Heart left ventricle (tissue), 13 donors: ENCODE measurements around the gene CTSW.

Source experiments
- POLR2A ChIP-seq, 2 donors: fragments of 450-650 bp; IDR thresholded peaks; one replicate each; pipeline ENCODE4 v1.6.1; 2017; ENCODE audit warnings: antibody characterized with exemption in 2 of 2, mild to moderate bottlenecking in 2 of 2, moderate library complexity in 2 of 2
- TF ChIP-seq, protein P1 (sequence below), 12 donors: fragments of 200-600 bp; sonication (generic) in 4 of 12; IDR thresholded peaks; one replicate each; pipeline versions ENCODE4 v1.5.0 to v1.8.0; 2018 to 2022; ENCODE audit warnings: antibody characterized with exemption in 12 of 12, mild to moderate bottlenecking in 5 of 12
- donor health status: ischemic (EF 13 %, LVEDD 7.1; RV severe dilation, severe dysfunction).
- donor health status: DM: no; HTN: yes; CAD: no.
- donor health status: DM: no; HTN: no; CAD: no.
- donor health status: ischemic (EF 25% LVEDD 6.9; RV normal size, moderate dysfunction).
- donor health status: ischemic (EF 25% LVEDD 5.7; RV mildly dilated, moderate dysfunction).
- donor health status: ischemic (EF 35%, LVEDD 5.7; RV mildly dilated, moderate dysfunction).
- donor health status: nonischemic (EF 11% LVEDD 7.7; RV severe dilation, severe dysfunction).
- donor health status: DM: yes; HTN: yes; CAD: no.
- donor health status: PGD.
- donor health status: ischemic (EF 29% LVEDD 5.4; RV normal size, mild dysfunction).
- donor health status: nonischemic (EF 23%, LVEDD 6.1; RV moderate dilation, normal function).

DNA sequence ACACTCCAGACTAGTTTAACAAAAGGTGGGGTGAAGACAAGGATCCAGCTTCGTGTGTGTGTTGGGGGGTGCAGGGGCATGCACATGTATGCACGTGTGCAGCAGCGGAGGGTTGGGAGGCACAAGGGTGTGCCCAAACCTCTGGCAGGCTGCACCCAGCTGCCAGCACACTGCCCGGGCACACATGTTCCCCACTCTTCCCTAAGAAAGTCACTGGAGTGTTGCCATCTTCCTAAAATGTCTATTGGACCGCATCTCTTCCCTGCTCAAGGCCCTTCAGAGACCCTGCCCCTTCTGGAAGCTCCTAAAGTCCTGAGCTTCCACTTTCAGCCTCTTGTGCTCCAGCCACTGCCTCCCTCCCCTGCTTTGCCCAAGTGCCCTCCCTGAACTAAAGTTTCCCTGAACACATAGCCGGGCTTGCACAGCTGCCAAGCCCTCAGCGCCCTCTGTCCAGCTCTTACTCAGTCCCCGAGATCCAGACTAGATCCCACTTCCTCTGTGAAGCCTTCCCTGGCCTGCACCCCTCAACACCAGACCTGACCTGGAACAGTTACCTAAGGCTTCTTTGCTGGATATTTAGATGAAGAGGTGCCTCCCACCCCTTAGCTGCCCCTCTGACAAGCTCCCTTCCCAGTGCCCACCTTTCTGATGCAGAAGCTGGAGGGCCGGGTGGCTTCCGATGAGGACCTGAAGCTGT, 27.7 kb upstream of the CTSW start:
- TF ChIP-seq, protein P1, sequence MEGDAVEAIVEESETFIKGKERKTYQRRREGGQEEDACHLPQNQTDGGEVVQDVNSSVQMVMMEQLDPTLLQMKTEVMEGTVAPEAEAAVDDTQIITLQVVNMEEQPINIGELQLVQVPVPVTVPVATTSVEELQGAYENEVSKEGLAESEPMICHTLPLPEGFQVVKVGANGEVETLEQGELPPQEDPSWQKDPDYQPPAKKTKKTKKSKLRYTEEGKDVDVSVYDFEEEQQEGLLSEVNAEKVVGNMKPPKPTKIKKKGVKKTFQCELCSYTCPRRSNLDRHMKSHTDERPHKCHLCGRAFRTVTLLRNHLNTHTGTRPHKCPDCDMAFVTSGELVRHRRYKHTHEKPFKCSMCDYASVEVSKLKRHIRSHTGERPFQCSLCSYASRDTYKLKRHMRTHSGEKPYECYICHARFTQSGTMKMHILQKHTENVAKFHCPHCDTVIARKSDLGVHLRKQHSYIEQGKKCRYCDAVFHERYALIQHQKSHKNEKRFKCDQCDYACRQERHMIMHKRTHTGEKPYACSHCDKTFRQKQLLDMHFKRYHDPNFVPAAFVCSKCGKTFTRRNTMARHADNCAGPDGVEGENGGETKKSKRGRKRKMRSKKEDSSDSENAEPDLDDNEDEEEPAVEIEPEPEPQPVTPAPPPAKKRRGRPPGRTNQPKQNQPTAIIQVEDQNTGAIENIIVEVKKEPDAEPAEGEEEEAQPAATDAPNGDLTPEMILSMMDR (IDR thresholded peaks at IDR 0.05): no peak
- TF ChIP-seq POLR2A (IDR thresholded peaks at IDR 0.05): no peak
